ENCODE data around the gene SOHLH1. TPM values are rescaled to one million over a fixed set of nuclear protein-coding genes. Genes with fewer than 3 reads are reported as not detected.

SOHLH1 gene
- total RNA-seq, 1 experiment from 2014 or later: not detected

- DNase-seq (ENCODE audit: low spot score) (no peak), ATAC-seq (no peak)
- POLR2A ChIA-PET: no interaction called here
- TF ChIP-seq AFF4 (CRISPR knock-in tag; IDR thresholded peaks at IDR 0.05; ENCODE audit: borderline replicate concordance) (no peak), TP53 (CRISPR knock-in tag; IDR thresholded peaks at IDR 0.05) (no peak), ZNF219 (CRISPR knock-in tag; IDR thresholded peaks at IDR 0.05; ENCODE audit: borderline replicate concordance) (no peak), MXD4 (CRISPR knock-in tag; IDR thresholded peaks at IDR 0.05; ENCODE audit: borderline replicate concordance) (no peak), ELF4 (CRISPR knock-in tag; IDR thresholded peaks at IDR 0.05; ENCODE audit: low read depth) (no peak), HMGXB4 (CRISPR knock-in tag; IDR thresholded peaks at IDR 0.05) (no peak), KAT7 (CRISPR knock-in tag; IDR thresholded peaks at IDR 0.05; ENCODE audit: borderline replicate concordance) (no peak), MLX (CRISPR knock-in tag; IDR thresholded peaks at IDR 0.05) (no peak), IRF1 (CRISPR knock-in tag; IDR thresholded peaks at IDR 0.05) (no peak), NFYB (CRISPR knock-in tag; conservative IDR thresholded peaks at IDR 0.05; ENCODE audit: low read depth) (no peak), EMX1 (CRISPR knock-in tag; IDR thresholded peaks at IDR 0.05) (no peak), ZNF423 (CRISPR knock-in tag; IDR thresholded peaks at IDR 0.05) (no peak), FOXJ3 (CRISPR knock-in tag; IDR thresholded peaks at IDR 0.05; ENCODE audit: borderline replicate concordance) (no peak), ZNF281 (CRISPR knock-in tag; IDR thresholded peaks at IDR 0.05) (no peak), RORB (CRISPR knock-in tag; IDR thresholded peaks at IDR 0.05) (no peak), CBFB (CRISPR knock-in tag; IDR thresholded peaks at IDR 0.05; ENCODE audit: low read depth) (no peak), NR2C2 (CRISPR knock-in tag; IDR thresholded peaks at IDR 0.05) (no peak), ATF3 (CRISPR knock-in tag; conservative IDR thresholded peaks at IDR 0.05) (no peak)
- H3K4me3 Mint-ChIP-seq: no peak overlapping the region
- no peaks in the 10 kb centered on the region for H3K4me1 Mint-ChIP-seq
- H3K9me3 Mint-ChIP-seq: no peaks in the 10 kb centered on the region
- no peaks in the 10 kb centered on the region for H3K27me3 Mint-ChIP-seq (ENCODE audit: low read depth)
- H3K27ac Mint-ChIP-seq: no peak overlapping the region
- CTCF ChIA-PET: interaction anchor here (2.1 kb wide), 1 partner anchor 52 kb away, joined by 8 read pairs; no protein-coding TSS in a partner anchor
- H3K36me3 Mint-ChIP-seq: no peaks in the 10 kb centered on the region
Measured at GRCh38 chr9:135745686-135746324, 46.5 kb upstream of the SOHLH1 start.

All from WTC11 (cell line).